ENCODE results near the gene RAB4A.

Gene RAB4A

GRCh38 chr1:229296541-229296941 lies 25.6 kb downstream of the RAB4A start:
- TF ChIP-seq CTCF (IDR thresholded peaks at IDR 0.05; ENCODE audit: insufficient read depth, low read depth, low read length, missing control alignments), result no peak
- peak; percentile 98 for DNase-seq (ENCODE audit: low read depth)
- no peak overlapping the region for H3K4me3 ChIP-seq (ENCODE audit: low read length)

- no peak for DNase-seq (ENCODE audit: low read depth)
- TF ChIP-seq CTCF (IDR thresholded peaks at IDR 0.05; ENCODE audit: insufficient read depth, low read depth, low read length, missing control alignments), result no peak
- no peak overlapping the region for H3K4me3 ChIP-seq (ENCODE audit: low read length)
These were observed 26.8 kb downstream of the RAB4A start for GRCh38 chr1:229297746-229298145.

DNA sequence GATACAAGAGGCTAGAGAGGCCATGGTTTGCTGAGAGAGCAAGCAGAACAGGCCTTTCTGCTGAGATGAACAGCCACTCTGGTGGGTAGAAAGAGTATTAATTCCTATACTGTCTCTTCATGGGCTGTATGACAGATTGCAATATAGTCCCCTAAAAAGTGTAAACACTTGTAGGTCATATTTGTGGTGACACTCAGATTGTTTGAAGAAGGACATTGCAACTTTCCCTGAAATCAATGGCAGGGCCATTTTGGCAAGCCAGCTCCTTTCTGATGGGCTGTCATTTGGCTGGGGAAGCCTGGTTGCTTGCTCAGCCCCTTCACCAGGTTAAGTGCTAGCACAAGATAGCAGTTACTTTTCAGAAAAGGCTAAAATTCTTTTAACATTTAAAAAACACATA lies 27.5 kb downstream of the RAB4A start:
- no peak for TF ChIP-seq CTCF (IDR thresholded peaks at IDR 0.05; ENCODE audit: insufficient read depth, low read depth, low read length, missing control alignments)
- H3K4me3 ChIP-seq (ENCODE audit: low read length), result no peak overlapping the region
- no peak for DNase-seq (ENCODE audit: low read depth)

- no peak for TF ChIP-seq CTCF (IDR thresholded peaks at IDR 0.05; ENCODE audit: insufficient read depth, low read depth, low read length, missing control alignments)
- no peak for DNase-seq (ENCODE audit: low read depth)
- no peak overlapping the region for H3K4me3 ChIP-seq (ENCODE audit: low read length)
These were observed 28.1 kb downstream of the RAB4A start for GRCh38 chr1:229298887-229299503.

- DNase-seq (ENCODE audit: low read depth), result no peak
- H3K4me3 ChIP-seq (ENCODE audit: low read length), result no peak overlapping the region
- TF ChIP-seq CTCF (IDR thresholded peaks at IDR 0.05; ENCODE audit: insufficient read depth, low read depth, low read length, missing control alignments), result no peak
These were observed 29.3 kb downstream of the RAB4A start for GRCh38 chr1:229300099-229300757.

DNA sequence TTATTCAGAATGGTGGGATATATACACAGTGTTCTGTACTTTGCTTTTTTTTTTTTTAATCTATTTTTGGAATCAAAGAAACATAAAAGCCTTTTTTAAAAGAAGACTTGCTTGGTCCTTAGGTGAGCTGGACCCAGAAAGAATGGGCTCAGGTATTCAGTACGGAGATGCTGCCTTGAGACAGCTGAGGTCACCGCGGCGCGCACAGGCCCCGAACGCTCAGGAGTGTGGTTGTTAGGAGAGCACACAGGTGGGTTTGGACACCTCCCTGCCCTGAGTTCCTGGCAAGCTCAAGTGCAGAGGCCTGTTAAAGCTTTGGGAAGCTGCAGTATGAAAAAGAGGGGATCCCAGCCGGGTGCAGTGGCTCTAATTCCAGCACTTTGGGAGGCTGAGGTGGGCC lies 31.8 kb downstream of the RAB4A start:
- no peak for TF ChIP-seq CTCF (IDR thresholded peaks at IDR 0.05; ENCODE audit: insufficient read depth, low read depth, low read length, missing control alignments)
- no peak overlapping the region for H3K4me3 ChIP-seq (ENCODE audit: low read length)
- DNase-seq (ENCODE audit: low read depth), result no peak

DNA sequence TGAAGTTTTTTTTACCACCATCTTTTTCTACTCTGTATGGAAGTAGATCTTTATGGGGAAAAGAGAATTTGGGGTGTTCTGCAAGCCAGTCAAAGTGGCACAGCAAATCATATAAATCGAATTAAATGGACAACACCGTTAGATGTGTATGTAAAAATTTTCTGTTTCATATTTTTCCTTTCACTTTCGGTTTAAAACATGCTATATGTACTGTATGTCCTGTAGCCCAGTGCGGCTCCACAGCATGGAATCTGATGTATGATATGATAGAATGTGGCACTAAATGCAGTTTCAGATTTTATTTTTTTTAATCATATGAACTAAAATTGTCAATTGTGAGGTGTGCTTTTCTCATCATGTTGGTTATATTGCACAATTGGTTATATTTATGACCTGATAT lies 32.9 kb downstream of the RAB4A start:
- DNase-seq (ENCODE audit: low read depth), result no peak
- H3K4me3 ChIP-seq (ENCODE audit: low read length), result no peak overlapping the region
- no peak for TF ChIP-seq CTCF (IDR thresholded peaks at IDR 0.05; ENCODE audit: insufficient read depth, low read depth, low read length, missing control alignments)
